ENCODE measurements around the gene TK2.

GRCh38 chr16:66596986-66597848 lies 47.3 kb upstream of the TK2 start:
- no peak for TF ChIP-seq EZH2 (IDR thresholded peaks at IDR 0.05; ENCODE audit: insufficient read depth, poor library complexity, severe bottlenecking)
- TF ChIP-seq EZH2phosphoT487 (IDR thresholded peaks at IDR 0.05; ENCODE audit: insufficient read depth, low read depth) = no peak

Data from GM23248 (cell line).